ENCODE results near the gene MSH3.

DNA sequence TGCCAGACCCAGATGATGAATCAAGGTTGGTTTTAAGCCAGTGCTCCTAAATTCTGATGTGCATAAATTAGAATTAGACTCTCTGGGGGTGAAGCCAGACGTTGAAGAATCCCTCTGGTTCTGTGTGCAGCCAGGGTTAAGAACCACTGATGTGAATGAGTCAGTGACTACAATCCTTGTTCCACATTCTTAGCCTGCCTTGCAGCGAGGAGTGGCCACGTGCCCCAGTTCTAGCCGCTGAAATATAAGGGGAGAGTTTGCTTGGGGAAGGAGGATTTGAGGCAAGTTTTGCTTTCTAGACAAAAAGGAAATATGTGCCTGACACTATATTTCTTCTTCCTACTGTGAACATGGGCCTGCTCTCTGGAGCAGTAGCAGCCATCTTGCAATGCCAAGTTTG, 34.2 kb upstream of the MSH3 start:
- TF ChIP-seq, protein P1, sequence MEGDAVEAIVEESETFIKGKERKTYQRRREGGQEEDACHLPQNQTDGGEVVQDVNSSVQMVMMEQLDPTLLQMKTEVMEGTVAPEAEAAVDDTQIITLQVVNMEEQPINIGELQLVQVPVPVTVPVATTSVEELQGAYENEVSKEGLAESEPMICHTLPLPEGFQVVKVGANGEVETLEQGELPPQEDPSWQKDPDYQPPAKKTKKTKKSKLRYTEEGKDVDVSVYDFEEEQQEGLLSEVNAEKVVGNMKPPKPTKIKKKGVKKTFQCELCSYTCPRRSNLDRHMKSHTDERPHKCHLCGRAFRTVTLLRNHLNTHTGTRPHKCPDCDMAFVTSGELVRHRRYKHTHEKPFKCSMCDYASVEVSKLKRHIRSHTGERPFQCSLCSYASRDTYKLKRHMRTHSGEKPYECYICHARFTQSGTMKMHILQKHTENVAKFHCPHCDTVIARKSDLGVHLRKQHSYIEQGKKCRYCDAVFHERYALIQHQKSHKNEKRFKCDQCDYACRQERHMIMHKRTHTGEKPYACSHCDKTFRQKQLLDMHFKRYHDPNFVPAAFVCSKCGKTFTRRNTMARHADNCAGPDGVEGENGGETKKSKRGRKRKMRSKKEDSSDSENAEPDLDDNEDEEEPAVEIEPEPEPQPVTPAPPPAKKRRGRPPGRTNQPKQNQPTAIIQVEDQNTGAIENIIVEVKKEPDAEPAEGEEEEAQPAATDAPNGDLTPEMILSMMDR (IDR thresholded peaks at IDR 0.05) = no peak
- no peak for TF ChIP-seq POLR2A (IDR thresholded peaks at IDR 0.05)
